ENCODE measurements around the gene ZNF766. TPM values are rescaled to one million over a fixed set of nuclear protein-coding genes. Genes with fewer than 3 reads are reported as not detected.
"Not testable (repeated sequence)": the region's sequence is repeated elsewhere in the genome, so short reads cannot be mapped to it uniquely, and the experiment has no call there.

ZNF766 gene
- total RNA-seq, 1 donor from 2014 or later, result 13.2 TPM

DNA sequence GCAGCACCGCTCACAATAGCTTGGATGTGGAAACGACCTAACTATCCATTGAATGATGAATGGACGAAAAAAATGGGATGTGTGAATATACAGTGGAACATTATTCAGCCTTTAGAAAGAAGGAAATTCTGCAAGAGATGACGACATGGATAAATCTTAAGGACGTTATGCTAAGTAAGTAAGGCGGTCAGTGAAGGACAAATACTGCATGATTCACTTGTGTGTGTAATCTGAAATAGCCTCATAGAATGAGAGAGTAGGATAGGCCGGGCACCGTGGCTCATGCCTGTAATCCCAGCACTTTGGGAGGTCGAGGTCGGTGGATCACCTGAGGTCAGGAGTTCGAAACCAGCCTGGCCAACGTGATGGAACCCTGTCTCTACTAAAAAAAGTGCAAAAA is 25.4 kb upstream of the ZNF766 start:
- H3K79me2 ChIP-seq (ENCODE audit: insufficient read depth, low read length), result no peaks in the 10 kb centered on the region
- H3K36me3 ChIP-seq (ENCODE audit: insufficient read depth, low read length), result no peaks in the 10 kb centered on the region
- H3K27ac ChIP-seq (ENCODE audit: low read depth, low read length), result no peak overlapping the region
- no peaks in the 10 kb centered on the region for H3K9me3 ChIP-seq (ENCODE audit: insufficient read depth, low read depth, low read length)
- H2AFZ ChIP-seq (ENCODE audit: low read depth, low read length), result no peak overlapping the region
- no peaks in the 10 kb centered on the region for H3K27me3 ChIP-seq (ENCODE audit: insufficient read depth, low read length)
- no peak for DNase-seq (ENCODE audit: low read depth)
- FAIRE-seq, result no peak
- Mint-ChIP-seq H3K4me1 (ENCODE audit: low read depth, unreplicated experiment) (no peaks in the 10 kb centered on the region), H3K27ac (ENCODE audit: unreplicated experiment) (no peak overlapping the region), H3K36me3 (ENCODE audit: low read depth, unreplicated experiment) (peaks cover 2% of the 10 kb centered on the region), H3K9me3 (ENCODE audit: unreplicated experiment) (peaks cover 10% of the 10 kb centered on the region), H3K4me3 (ENCODE audit: unreplicated experiment) (no peak overlapping the region), H3K27me3 (ENCODE audit: low read depth, unreplicated experiment) (peaks cover 12% of the 10 kb centered on the region)
- H3K4me2 ChIP-seq (ENCODE audit: low read length), result no peak overlapping the region
- H4K20me1 ChIP-seq (ENCODE audit: insufficient read depth, low read length), result no peaks in the 10 kb centered on the region
- TF ChIP-seq EZH2 (IDR thresholded peaks at IDR 0.05; ENCODE audit: insufficient read depth, low read length), result no peak
- TF ChIP-seq, protein P1, sequence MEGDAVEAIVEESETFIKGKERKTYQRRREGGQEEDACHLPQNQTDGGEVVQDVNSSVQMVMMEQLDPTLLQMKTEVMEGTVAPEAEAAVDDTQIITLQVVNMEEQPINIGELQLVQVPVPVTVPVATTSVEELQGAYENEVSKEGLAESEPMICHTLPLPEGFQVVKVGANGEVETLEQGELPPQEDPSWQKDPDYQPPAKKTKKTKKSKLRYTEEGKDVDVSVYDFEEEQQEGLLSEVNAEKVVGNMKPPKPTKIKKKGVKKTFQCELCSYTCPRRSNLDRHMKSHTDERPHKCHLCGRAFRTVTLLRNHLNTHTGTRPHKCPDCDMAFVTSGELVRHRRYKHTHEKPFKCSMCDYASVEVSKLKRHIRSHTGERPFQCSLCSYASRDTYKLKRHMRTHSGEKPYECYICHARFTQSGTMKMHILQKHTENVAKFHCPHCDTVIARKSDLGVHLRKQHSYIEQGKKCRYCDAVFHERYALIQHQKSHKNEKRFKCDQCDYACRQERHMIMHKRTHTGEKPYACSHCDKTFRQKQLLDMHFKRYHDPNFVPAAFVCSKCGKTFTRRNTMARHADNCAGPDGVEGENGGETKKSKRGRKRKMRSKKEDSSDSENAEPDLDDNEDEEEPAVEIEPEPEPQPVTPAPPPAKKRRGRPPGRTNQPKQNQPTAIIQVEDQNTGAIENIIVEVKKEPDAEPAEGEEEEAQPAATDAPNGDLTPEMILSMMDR (IDR thresholded peaks at IDR 0.05; ENCODE audit: insufficient read depth, low read depth, low read length), result no peak
- H3K4me1 ChIP-seq (ENCODE audit: insufficient read depth, low read length), result no peaks in the 10 kb centered on the region
- H3K4me3 ChIP-seq (ENCODE audit: insufficient read depth, low read depth, low read length), result no peak overlapping the region
- H3K9ac ChIP-seq (ENCODE audit: low read length), result no peak overlapping the region

DNA sequence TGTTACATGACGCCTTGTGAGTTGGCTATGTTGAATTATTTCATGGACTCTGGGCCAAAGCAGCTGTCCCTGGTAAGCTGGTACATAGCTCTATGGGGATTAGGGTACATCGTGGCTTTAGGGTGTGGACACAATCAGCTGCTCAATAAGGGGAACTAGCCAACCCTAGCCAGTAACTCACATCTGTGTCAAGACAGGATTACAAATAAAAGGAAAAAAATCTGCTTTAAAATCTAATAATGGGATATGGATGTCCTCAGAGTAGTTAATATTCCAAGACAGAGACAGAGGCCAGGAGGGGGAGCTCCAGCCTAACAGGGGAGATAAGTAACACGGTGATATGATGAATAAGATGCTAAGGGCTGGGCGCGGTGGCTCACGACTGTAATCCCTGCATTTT is 21.1 kb upstream of the ZNF766 start:
- no peaks in the 10 kb centered on the region for H3K79me2 ChIP-seq (ENCODE audit: insufficient read depth, low read length)
- H4K20me1 ChIP-seq (ENCODE audit: insufficient read depth, low read length), result no peaks in the 10 kb centered on the region
- no peak overlapping the region for H3K27ac ChIP-seq (ENCODE audit: low read depth, low read length)
- H3K27me3 ChIP-seq (ENCODE audit: insufficient read depth, low read length), result no peaks in the 10 kb centered on the region
- no peak for DNase-seq (ENCODE audit: low read depth)
- H3K4me3 ChIP-seq (ENCODE audit: insufficient read depth, low read depth, low read length), result no peak overlapping the region
- H3K36me3 Mint-ChIP-seq (ENCODE audit: low read depth, unreplicated experiment), result peaks cover 2% of the 10 kb centered on the region
- no peaks in the 10 kb centered on the region for H3K4me1 ChIP-seq (ENCODE audit: insufficient read depth, low read length)
- H3K27me3 Mint-ChIP-seq (ENCODE audit: low read depth, unreplicated experiment), result peaks cover 12% of the 10 kb centered on the region
- no peaks in the 10 kb centered on the region for H3K36me3 ChIP-seq (ENCODE audit: insufficient read depth, low read length)
- no peak overlapping the region for H3K4me2 ChIP-seq (ENCODE audit: low read length)
- H3K4me3 Mint-ChIP-seq (ENCODE audit: unreplicated experiment), result no peak overlapping the region
- no peak overlapping the region for H3K27ac Mint-ChIP-seq (ENCODE audit: unreplicated experiment)
- peaks cover 17% of the 10 kb centered on the region for H3K9me3 Mint-ChIP-seq (ENCODE audit: unreplicated experiment)
- H3K9ac ChIP-seq (ENCODE audit: low read length), result no peak overlapping the region
- TF ChIP-seq, protein P1 (IDR thresholded peaks at IDR 0.05; ENCODE audit: insufficient read depth, low read depth, low read length), result no peak
- TF ChIP-seq EZH2 (IDR thresholded peaks at IDR 0.05; ENCODE audit: insufficient read depth, low read length), result no peak
- H3K9me3 ChIP-seq (ENCODE audit: insufficient read depth, low read depth, low read length), result no peaks in the 10 kb centered on the region
- H3K4me1 Mint-ChIP-seq (ENCODE audit: low read depth, unreplicated experiment), result no peaks in the 10 kb centered on the region
- H2AFZ ChIP-seq (ENCODE audit: low read depth, low read length), result no peak overlapping the region
- no peak for FAIRE-seq

DNA sequence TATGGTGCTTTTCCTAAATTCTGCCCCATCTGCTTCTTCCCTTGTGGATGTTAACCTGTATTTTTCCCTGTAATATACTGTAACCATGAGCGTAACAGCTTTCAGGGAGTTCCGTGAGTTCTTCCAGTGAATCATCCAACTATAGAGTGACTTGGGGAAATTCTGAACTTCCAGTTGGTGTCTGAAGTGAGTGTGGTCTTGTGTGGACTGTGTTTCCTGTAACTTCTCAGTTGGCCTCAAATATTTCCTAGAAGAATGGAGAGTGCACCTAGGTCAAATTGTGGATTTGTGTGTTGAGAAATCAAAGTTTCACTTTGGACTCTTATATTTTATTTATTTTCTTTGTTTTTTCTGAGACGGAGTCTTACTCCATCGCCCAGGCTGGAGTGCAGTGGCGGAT is 11.0 kb upstream of the ZNF766 start:
- Histone ChIP-seq H3K27ac (ENCODE audit: low read depth, low read length) (no peak overlapping the region), H3K9ac (ENCODE audit: low read length) (no peak overlapping the region), H4K20me1 (ENCODE audit: insufficient read depth, low read length) (no peaks in the 10 kb centered on the region), H2AFZ (ENCODE audit: low read depth, low read length) (no peak overlapping the region), H3K79me2 (ENCODE audit: insufficient read depth, low read length) (no peaks in the 10 kb centered on the region), H3K9me3 (ENCODE audit: insufficient read depth, low read depth, low read length) (no peaks in the 10 kb centered on the region), H3K27me3 (ENCODE audit: insufficient read depth, low read length) (no peaks in the 10 kb centered on the region), H3K4me3 (ENCODE audit: insufficient read depth, low read depth, low read length) (no peak overlapping the region), H3K4me1 (ENCODE audit: insufficient read depth, low read length) (no peaks in the 10 kb centered on the region), H3K36me3 (ENCODE audit: insufficient read depth, low read length) (no peaks in the 10 kb centered on the region), H3K4me2 (ENCODE audit: low read length) (no peak overlapping the region)
- Mint-ChIP-seq H3K36me3 (ENCODE audit: low read depth, unreplicated experiment) (peaks cover under 1% of the 10 kb centered on the region), H3K27ac (ENCODE audit: unreplicated experiment) (no peak overlapping the region), H3K4me1 (ENCODE audit: low read depth, unreplicated experiment) (no peaks in the 10 kb centered on the region), H3K4me3 (ENCODE audit: unreplicated experiment) (no peak overlapping the region), H3K27me3 (ENCODE audit: low read depth, unreplicated experiment) (peaks cover 2% of the 10 kb centered on the region), H3K9me3 (ENCODE audit: unreplicated experiment) (peaks cover 3% of the 10 kb centered on the region)
- TF ChIP-seq, protein P1 (IDR thresholded peaks at IDR 0.05; ENCODE audit: insufficient read depth, low read depth, low read length), result no peak
- peak; percentile 38 for DNase-seq (ENCODE audit: low read depth)
- no peak for FAIRE-seq

DNA sequence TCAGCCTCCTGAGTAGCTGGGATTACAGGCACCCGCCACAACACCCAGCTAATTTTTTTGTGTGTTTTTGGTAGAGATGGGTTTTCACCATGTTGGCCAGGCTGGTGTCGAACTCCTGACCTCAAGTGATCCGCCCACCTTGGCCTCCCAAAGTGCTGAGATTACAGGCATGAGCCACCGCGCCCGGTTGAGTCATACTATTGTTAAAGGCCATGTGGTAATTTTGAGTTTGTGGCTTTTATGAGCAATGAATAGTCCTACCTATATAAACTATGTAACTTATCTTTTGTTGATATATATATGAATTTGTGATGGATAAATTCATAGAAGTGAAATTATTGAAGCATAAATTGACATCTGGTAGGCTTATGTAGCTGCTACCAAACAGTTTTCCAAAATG is 3.8 kb upstream of the ZNF766 start:
- H3K4me3 Mint-ChIP-seq (ENCODE audit: unreplicated experiment); H3K27ac Mint-ChIP-seq (ENCODE audit: unreplicated experiment); H4K20me1 ChIP-seq (ENCODE audit: insufficient read depth, low read length); H3K27me3 ChIP-seq (ENCODE audit: insufficient read depth, low read length); H3K4me2 ChIP-seq (ENCODE audit: low read length); H3K36me3 ChIP-seq (ENCODE audit: insufficient read depth, low read length); H3K9ac ChIP-seq (ENCODE audit: low read length); H3K27ac ChIP-seq (ENCODE audit: low read depth, low read length); H3K4me1 ChIP-seq (ENCODE audit: insufficient read depth, low read length); H3K36me3 Mint-ChIP-seq (ENCODE audit: low read depth, unreplicated experiment); H2AFZ ChIP-seq (ENCODE audit: low read depth, low read length); H3K9me3 ChIP-seq (ENCODE audit: insufficient read depth, low read depth, low read length); H3K9me3 Mint-ChIP-seq (ENCODE audit: unreplicated experiment); FAIRE-seq; H3K4me1 Mint-ChIP-seq (ENCODE audit: low read depth, unreplicated experiment); DNase-seq (ENCODE audit: low read depth); H3K27me3 Mint-ChIP-seq (ENCODE audit: low read depth, unreplicated experiment); H3K4me3 ChIP-seq (ENCODE audit: insufficient read depth, low read depth, low read length): not testable (repeated sequence)
- H3K79me2 ChIP-seq (ENCODE audit: insufficient read depth, low read length), result peaks cover 10% of the 10 kb centered on the region
